ENCODE results near the gene NAXE. TPM values are rescaled to one million over a fixed set of nuclear protein-coding genes. Genes with fewer than 3 reads are reported as not detected.
"Not testable (repeated sequence)": the region's sequence is repeated elsewhere in the genome, so short reads cannot be mapped to it uniquely, and the experiment has no call there.

NAXE gene
- total RNA-seq, 5 donors from 2014 or later (not counting 1 experiment from before 2014, with no cell fraction given) = 32.4 to 47.7 (median 41.7) TPM

DNA sequence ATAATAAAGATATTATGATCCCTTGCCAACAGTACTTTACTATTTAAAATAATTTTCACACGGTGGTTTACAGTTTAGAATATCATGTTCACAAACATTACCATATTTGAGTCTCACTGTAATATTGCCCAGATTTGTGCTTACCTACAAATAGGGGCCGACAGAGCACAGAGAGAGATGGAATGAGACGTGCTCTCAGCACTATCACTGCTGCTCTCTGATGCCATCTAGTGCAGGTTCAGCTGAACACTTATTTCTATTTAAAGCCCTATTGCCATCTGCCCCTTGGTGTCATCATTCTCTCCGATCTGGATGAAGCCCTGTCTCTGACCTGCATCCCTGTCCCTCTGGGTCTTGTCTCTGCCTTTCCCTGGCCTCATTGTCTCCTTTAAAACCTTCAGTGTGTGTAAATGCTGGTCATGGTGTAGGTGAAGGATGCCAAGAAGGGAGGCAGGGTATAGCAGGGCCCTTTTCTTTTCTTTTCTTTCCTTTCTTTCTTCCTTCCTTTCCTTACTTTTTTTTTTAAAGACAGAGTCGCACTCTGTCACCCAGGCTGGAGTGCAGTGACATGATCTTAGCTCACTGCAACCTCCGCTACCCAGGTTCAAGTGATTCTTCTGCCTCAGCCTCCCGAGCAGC lies 16.6 kb downstream of the NAXE start:
- H3K27me3 ChIP-seq (replicated peaks in 1 of 2; ENCODE audit: control insufficient read depth in 2 of 2, extremely low read depth in 1 of 2, insufficient read depth in 2 of 2, low read length in 1 of 2) = peaks cover 0 to 21% of the 10 kb centered on the region in 2 experiments
- H3K9me3 ChIP-seq = no peaks in the 10 kb centered on the region
- H3K4me1 ChIP-seq (ENCODE audit: control insufficient read depth in 1 of 2, extremely low read depth in 1 of 2, insufficient read depth in 2 of 2, low read length in 2 of 2) = peaks cover 0 to 8% of the 10 kb centered on the region in 2 experiments
- Mint-ChIP-seq H3K27me3 (peaks cover 10 to 16% of the 10 kb centered on the region in 2 donors), H3K4me1 (peaks cover 9 to 15% (median 11%) of the 10 kb centered on the region in 3 donors), H3K36me3 (no peaks in the 10 kb centered on the region), H3K9me3 (no peaks in the 10 kb centered on the region), H3K4me3 (no peak overlapping the region), H3K27ac (no peak overlapping the region)
- no peak overlapping the region for H3K27ac ChIP-seq (ENCODE audit: low read length)
- ATAC-seq (replicated peaks in 1 of 4) = peak; percentile 86 to 95 (median 94)
- peak in 33 of 35 experiments; percentile 29 to 87 (median 59) for DNase-seq
- POLR2A ChIA-PET = interaction anchor here (0.6 to 0.7 kb wide), 2 partner anchors 128 to 163 kb away, joined by 4 read pairs; no protein-coding TSS in a partner anchor
- 0% methylated on average over 1 of the region's 7 CpGs for WGBS (ENCODE audit: insufficient coverage)
- CTCF ChIA-PET = interaction anchor here (0.6 to 1.8 kb wide), 20 partner anchors 9 to 223 kb away, joined by 3 to 26 read pairs (median 4); partner anchors contain the start of gene NAXE (in 1 of the 2)
- H3K4me3 ChIP-seq (ENCODE audit: control insufficient read depth in 1 of 2, extremely low read depth in 1 of 2, low read length in 1 of 2) = no peak overlapping the region
- no peaks in the 10 kb centered on the region for H3K36me3 ChIP-seq (ENCODE audit: control insufficient read depth in 2 of 2, extremely low read depth in 1 of 2, insufficient read depth in 1 of 2, low read length in 1 of 2)

GRCh38 chr1:156608981-156609380 lies 17.4 kb downstream of the NAXE start:
- H3K4me1 ChIP-seq (ENCODE audit: control insufficient read depth in 1 of 2, extremely low read depth in 1 of 2, insufficient read depth in 2 of 2, low read length in 2 of 2) = peaks cover 0 to 8% of the 10 kb centered on the region in 2 experiments
- no peaks in the 10 kb centered on the region for H3K36me3 ChIP-seq (ENCODE audit: control insufficient read depth in 2 of 2, extremely low read depth in 1 of 2, insufficient read depth in 1 of 2, low read length in 1 of 2)
- ATAC-seq (replicated peaks in 1 of 4) (peak; percentile 79 to 82 (median 82)), DNase-seq (peak in 31 of 35 experiments; percentile 23 to 76 (median 51))
- ChIA-PET CTCF (interaction anchor here (0.6 to 1.8 kb wide), 19 partner anchors 10 to 224 kb away, joined by 3 to 26 read pairs (median 4); partner anchors contain the start of gene NAXE (in 1 of the 2)), POLR2A (interaction anchor here (0.6 to 0.7 kb wide), 2 partner anchors 129 to 163 kb away, joined by 4 read pairs; no protein-coding TSS in a partner anchor)
- Mint-ChIP-seq H3K4me1 (peaks cover 9 to 15% (median 11%) of the 10 kb centered on the region in 3 donors), H3K4me3 (no peak overlapping the region), H3K9me3 (no peaks in the 10 kb centered on the region), H3K27ac (no peak overlapping the region), H3K27me3 (peaks cover 10 to 16% of the 10 kb centered on the region in 2 donors), H3K36me3 (no peaks in the 10 kb centered on the region)
- H3K27me3 ChIP-seq (replicated peaks in 1 of 2; ENCODE audit: control insufficient read depth in 2 of 2, extremely low read depth in 1 of 2, insufficient read depth in 2 of 2, low read length in 1 of 2) = peaks cover 0 to 21% of the 10 kb centered on the region in 2 experiments
- H3K9me3 ChIP-seq = no peaks in the 10 kb centered on the region
- H3K27ac ChIP-seq (ENCODE audit: low read length) = no peak overlapping the region
- no peak overlapping the region for H3K4me3 ChIP-seq (ENCODE audit: control insufficient read depth in 1 of 2, extremely low read depth in 1 of 2, low read length in 1 of 2)
- WGBS (ENCODE audit: insufficient coverage) = 100% methylated on average over 1 of the region's 6 CpGs

- H3K27ac Mint-ChIP-seq; H3K27ac ChIP-seq (ENCODE audit: low read length); DNase-seq; H3K4me3 Mint-ChIP-seq; POLR2A ChIA-PET; ATAC-seq (replicated peaks in 1 of 4); H3K36me3 Mint-ChIP-seq; H3K4me1 ChIP-seq (ENCODE audit: control insufficient read depth in 1 of 2, extremely low read depth in 1 of 2, insufficient read depth in 2 of 2, low read length in 2 of 2); H3K9me3 Mint-ChIP-seq; H3K4me3 ChIP-seq (ENCODE audit: control insufficient read depth in 1 of 2, extremely low read depth in 1 of 2, low read length in 1 of 2); CTCF ChIA-PET; H3K9me3 ChIP-seq; H3K36me3 ChIP-seq (ENCODE audit: control insufficient read depth in 2 of 2, extremely low read depth in 1 of 2, insufficient read depth in 1 of 2, low read length in 1 of 2): not testable (repeated sequence)
- peaks cover 14 to 25% of the 10 kb centered on the region in 2 donors for H3K27me3 Mint-ChIP-seq
- H3K4me1 Mint-ChIP-seq = peaks cover 9 to 15% (median 11%) of the 10 kb centered on the region in 3 donors
- peaks cover 0 to 22% of the 10 kb centered on the region in 2 experiments for H3K27me3 ChIP-seq (replicated peaks in 1 of 2; ENCODE audit: control insufficient read depth in 2 of 2, extremely low read depth in 1 of 2, insufficient read depth in 2 of 2, low read length in 1 of 2)
- WGBS (ENCODE audit: insufficient coverage) = 92% methylated on average over 6 of the region's 9 CpGs
Observed at GRCh38 chr1:156610072-156610471, 18.5 kb downstream of the NAXE start.

DNA sequence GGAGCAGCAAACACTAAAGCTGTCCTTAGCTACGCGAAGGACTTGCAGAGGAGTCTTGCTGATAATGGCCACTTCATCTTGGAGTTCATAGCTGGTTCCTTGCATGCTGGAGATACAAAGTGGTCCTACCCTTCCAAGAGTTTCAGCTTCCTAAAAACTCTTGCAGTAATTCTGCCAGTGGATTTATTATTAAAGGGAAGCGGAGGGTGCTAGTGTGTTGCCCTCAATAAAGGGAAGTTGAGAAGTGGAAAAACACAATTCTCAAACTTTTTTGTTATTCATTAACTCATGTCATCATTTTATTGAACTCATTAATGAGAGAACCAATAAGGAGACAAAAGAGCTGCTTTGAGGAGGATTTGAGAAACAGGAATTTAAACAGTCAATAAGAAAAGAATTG lies 21.1 kb downstream of the NAXE start:
- POLR2A ChIA-PET = interaction anchor here in 1 of 2 donors (0.6 kb wide), 2 partner anchors 53 to 197 kb away, joined by 3 to 4 read pairs; no protein-coding TSS in a partner anchor
- peaks cover 2 to 42% of the 10 kb centered on the region in 2 experiments for H3K27me3 ChIP-seq (replicated peaks in 1 of 2; ENCODE audit: control insufficient read depth in 2 of 2, extremely low read depth in 1 of 2, insufficient read depth in 2 of 2, low read length in 1 of 2)
- CTCF ChIA-PET = interaction anchor here in 1 of 2 donors (1.2 to 1.8 kb wide), 3 partner anchors 45 to 227 kb away, joined by 4 to 5 read pairs (median 4); no protein-coding TSS in a partner anchor
- H3K27ac ChIP-seq (ENCODE audit: low read length) = no peak overlapping the region
- H3K4me3 Mint-ChIP-seq = no peak overlapping the region
- H3K27me3 Mint-ChIP-seq = peaks cover 25 to 35% of the 10 kb centered on the region in 2 donors
- ATAC-seq (replicated peaks in 1 of 4) (no peak), DNase-seq (no peak)
- H3K36me3 Mint-ChIP-seq = no peaks in the 10 kb centered on the region
- peaks cover 0 to 8% of the 10 kb centered on the region in 2 experiments for H3K4me1 ChIP-seq (ENCODE audit: control insufficient read depth in 1 of 2, extremely low read depth in 1 of 2, insufficient read depth in 2 of 2, low read length in 2 of 2)
- no peaks in the 10 kb centered on the region for H3K9me3 Mint-ChIP-seq
- no peak overlapping the region for H3K4me3 ChIP-seq (ENCODE audit: control insufficient read depth in 1 of 2, extremely low read depth in 1 of 2, low read length in 1 of 2)
- H3K36me3 ChIP-seq (ENCODE audit: control insufficient read depth in 2 of 2, extremely low read depth in 1 of 2, insufficient read depth in 1 of 2, low read length in 1 of 2) = no peaks in the 10 kb centered on the region
- 37% methylated on average over 2 of the region's 3 CpGs for WGBS (ENCODE audit: insufficient coverage)
- H3K4me1 Mint-ChIP-seq = peaks cover 9 to 13% (median 11%) of the 10 kb centered on the region in 3 donors
- no peak overlapping the region for H3K27ac Mint-ChIP-seq
- no peaks in the 10 kb centered on the region for H3K9me3 ChIP-seq

DNA sequence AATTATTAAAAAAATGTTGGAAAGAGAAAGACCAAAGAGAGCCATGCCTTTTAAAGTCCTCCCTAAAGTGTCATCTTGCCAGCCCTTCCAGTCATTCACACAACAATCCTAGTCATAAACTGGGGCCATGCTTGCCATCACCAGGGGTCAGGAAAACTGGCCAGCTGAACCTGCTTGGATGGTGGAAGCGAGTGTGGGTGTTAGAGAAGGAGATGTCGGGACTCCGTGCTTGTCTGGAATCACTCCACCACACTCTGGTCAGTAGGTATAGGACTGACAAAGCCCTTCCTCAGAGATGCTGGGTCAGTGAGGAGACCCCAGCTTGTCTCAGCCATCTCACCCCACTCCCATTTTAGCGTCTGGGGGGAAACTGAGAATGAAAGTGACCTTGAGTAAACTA lies 24.4 kb downstream of the NAXE start:
- no CpG with 5 or more reads among the region's 4 CpGs for WGBS (ENCODE audit: insufficient coverage)
- H3K27ac Mint-ChIP-seq = no peak overlapping the region
- H3K9me3 Mint-ChIP-seq = no peaks in the 10 kb centered on the region
- no peak for ATAC-seq (replicated peaks in 1 of 4)
- no peak overlapping the region for H3K27ac ChIP-seq (ENCODE audit: low read length)
- H3K4me1 ChIP-seq (ENCODE audit: control insufficient read depth in 1 of 2, extremely low read depth in 1 of 2, insufficient read depth in 2 of 2, low read length in 2 of 2) = no peaks in the 10 kb centered on the region
- peaks cover 49 to 52% of the 10 kb centered on the region in 2 donors for H3K27me3 Mint-ChIP-seq
- POLR2A ChIA-PET = no interaction called here
- H3K27me3 ChIP-seq (replicated peaks in 1 of 2; ENCODE audit: control insufficient read depth in 2 of 2, extremely low read depth in 1 of 2, insufficient read depth in 2 of 2, low read length in 1 of 2) = peaks cover 8 to 48% of the 10 kb centered on the region in 2 experiments
- CTCF ChIA-PET = no interaction called here
- H3K9me3 ChIP-seq = no peaks in the 10 kb centered on the region
- no peaks in the 10 kb centered on the region for H3K36me3 Mint-ChIP-seq
- no peak overlapping the region for H3K4me3 ChIP-seq (ENCODE audit: control insufficient read depth in 1 of 2, extremely low read depth in 1 of 2, low read length in 1 of 2)
- H3K36me3 ChIP-seq (ENCODE audit: control insufficient read depth in 2 of 2, extremely low read depth in 1 of 2, insufficient read depth in 1 of 2, low read length in 1 of 2) = no peaks in the 10 kb centered on the region
- DNase-seq = no peak
- H3K4me3 Mint-ChIP-seq = no peak overlapping the region
- H3K4me1 Mint-ChIP-seq = peaks cover 0 to 2% (median 0%) of the 10 kb centered on the region in 3 donors

DNA sequence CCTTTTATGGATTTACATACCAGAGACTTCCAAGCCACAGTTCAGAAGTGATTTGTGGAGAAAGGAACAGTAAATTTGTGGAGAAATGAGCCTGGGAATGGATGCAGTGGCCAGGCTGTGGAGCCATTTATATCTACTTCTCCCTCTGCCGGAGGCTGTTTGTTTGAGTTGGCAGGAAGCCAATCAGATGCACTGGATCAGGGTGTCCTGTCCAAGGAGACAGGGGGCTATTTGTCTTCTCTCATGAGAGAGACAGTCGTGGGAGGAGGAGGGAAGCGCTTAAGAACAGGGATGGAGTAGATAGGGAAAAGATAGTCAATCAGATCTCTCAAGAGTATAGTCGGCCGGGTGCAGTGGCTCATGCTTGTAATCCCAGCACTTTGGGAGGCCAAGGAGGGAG lies 24.9 kb downstream of the NAXE start:
- peaks cover 8 to 50% of the 10 kb centered on the region in 2 experiments for H3K27me3 ChIP-seq (replicated peaks in 1 of 2; ENCODE audit: control insufficient read depth in 2 of 2, extremely low read depth in 1 of 2, insufficient read depth in 2 of 2, low read length in 1 of 2)
- H3K27me3 Mint-ChIP-seq = peaks cover 52 to 55% of the 10 kb centered on the region in 2 donors
- H3K4me1 Mint-ChIP-seq = peaks cover 0 to 2% (median 0%) of the 10 kb centered on the region in 3 donors
- H3K27ac ChIP-seq (ENCODE audit: low read length) = no peak overlapping the region
- no peak overlapping the region for H3K4me3 ChIP-seq (ENCODE audit: control insufficient read depth in 1 of 2, extremely low read depth in 1 of 2, low read length in 1 of 2)
- CTCF ChIA-PET = no interaction called here
- POLR2A ChIA-PET = no interaction called here
- no peak for DNase-seq
- H3K27ac Mint-ChIP-seq = no peak overlapping the region
- no peaks in the 10 kb centered on the region for H3K36me3 Mint-ChIP-seq
- H3K4me3 Mint-ChIP-seq = no peak overlapping the region
- no peaks in the 10 kb centered on the region for H3K9me3 ChIP-seq
- ATAC-seq (replicated peaks in 1 of 4) = no peak
- WGBS (ENCODE audit: insufficient coverage) = 49% methylated on average over 4 of the region's 5 CpGs
- no peaks in the 10 kb centered on the region for H3K9me3 Mint-ChIP-seq
- H3K4me1 ChIP-seq (ENCODE audit: control insufficient read depth in 1 of 2, extremely low read depth in 1 of 2, insufficient read depth in 2 of 2, low read length in 2 of 2) = no peaks in the 10 kb centered on the region
- H3K36me3 ChIP-seq (ENCODE audit: control insufficient read depth in 2 of 2, extremely low read depth in 1 of 2, insufficient read depth in 1 of 2, low read length in 1 of 2) = no peaks in the 10 kb centered on the region
